ENCODE data around the gene CD300LG. TPM values are rescaled to one million over a fixed set of nuclear protein-coding genes. Genes with fewer than 3 reads are reported as not detected.

Gene CD300LG
- total RNA-seq, 1 experiment from 2014 or later: not detected

GRCh38 chr17:43898446-43898845 is 51.5 kb downstream of the CD300LG start:
- H4K20me1 ChIP-seq (ENCODE audit: insufficient read depth, low read depth, low read length): 0 out of 2 replicates have a peak, but pooled peaks cover 4% of the 10 kb centered on the region
- no peak overlapping the region for H3K9ac ChIP-seq (ENCODE audit: low read length)
- no peak for DNase-seq
- H3K36me3 ChIP-seq (ENCODE audit: insufficient read depth, low read length): no peaks in the 10 kb centered on the region
- H3K4me1 ChIP-seq (ENCODE audit: low read length): no peaks in the 10 kb centered on the region
- H3K27me3 ChIP-seq (ENCODE audit: low read length): no peaks in the 10 kb centered on the region
- no peaks in the 10 kb centered on the region for H3K9me2 ChIP-seq (replicated peaks; ENCODE audit: insufficient read depth, low read length)
- H3K27ac ChIP-seq (ENCODE audit: low read length): no peak overlapping the region
- no peak overlapping the region for H2AFZ ChIP-seq (ENCODE audit: low read length)
- no peaks in the 10 kb centered on the region for H3K79me2 ChIP-seq (ENCODE audit: low read length)
- H3K9me3 ChIP-seq (ENCODE audit: low read length): no peaks in the 10 kb centered on the region
- H3K4me3 ChIP-seq (ENCODE audit: low read length): no peak overlapping the region
- H3K4me2 ChIP-seq (ENCODE audit: low read depth, low read length, poor library complexity, severe bottlenecking): no peak overlapping the region

GRCh38 chr17:43900183-43900857 is 53.3 kb downstream of the CD300LG start:
- no peak overlapping the region for H3K4me2 ChIP-seq (ENCODE audit: low read depth, low read length, poor library complexity, severe bottlenecking)
- H3K9me2 ChIP-seq (replicated peaks; ENCODE audit: insufficient read depth, low read length): no peaks in the 10 kb centered on the region
- no peaks in the 10 kb centered on the region for H3K27me3 ChIP-seq (ENCODE audit: low read length)
- H3K9ac ChIP-seq (ENCODE audit: low read length): no peak overlapping the region
- no peaks in the 10 kb centered on the region for H3K79me2 ChIP-seq (ENCODE audit: low read length)
- no peaks in the 10 kb centered on the region for H3K9me3 ChIP-seq (ENCODE audit: low read length)
- 0 out of 2 replicates have a peak, but pooled peaks cover 4% of the 10 kb centered on the region for H4K20me1 ChIP-seq (ENCODE audit: insufficient read depth, low read depth, low read length)
- no peak for DNase-seq
- H3K36me3 ChIP-seq (ENCODE audit: insufficient read depth, low read length): no peaks in the 10 kb centered on the region
- H3K4me3 ChIP-seq (ENCODE audit: low read length): no peak overlapping the region
- H2AFZ ChIP-seq (ENCODE audit: low read length): no peak overlapping the region
- H3K27ac ChIP-seq (ENCODE audit: low read length): no peak overlapping the region
- H3K4me1 ChIP-seq (ENCODE audit: low read length): no peaks in the 10 kb centered on the region

DNA sequence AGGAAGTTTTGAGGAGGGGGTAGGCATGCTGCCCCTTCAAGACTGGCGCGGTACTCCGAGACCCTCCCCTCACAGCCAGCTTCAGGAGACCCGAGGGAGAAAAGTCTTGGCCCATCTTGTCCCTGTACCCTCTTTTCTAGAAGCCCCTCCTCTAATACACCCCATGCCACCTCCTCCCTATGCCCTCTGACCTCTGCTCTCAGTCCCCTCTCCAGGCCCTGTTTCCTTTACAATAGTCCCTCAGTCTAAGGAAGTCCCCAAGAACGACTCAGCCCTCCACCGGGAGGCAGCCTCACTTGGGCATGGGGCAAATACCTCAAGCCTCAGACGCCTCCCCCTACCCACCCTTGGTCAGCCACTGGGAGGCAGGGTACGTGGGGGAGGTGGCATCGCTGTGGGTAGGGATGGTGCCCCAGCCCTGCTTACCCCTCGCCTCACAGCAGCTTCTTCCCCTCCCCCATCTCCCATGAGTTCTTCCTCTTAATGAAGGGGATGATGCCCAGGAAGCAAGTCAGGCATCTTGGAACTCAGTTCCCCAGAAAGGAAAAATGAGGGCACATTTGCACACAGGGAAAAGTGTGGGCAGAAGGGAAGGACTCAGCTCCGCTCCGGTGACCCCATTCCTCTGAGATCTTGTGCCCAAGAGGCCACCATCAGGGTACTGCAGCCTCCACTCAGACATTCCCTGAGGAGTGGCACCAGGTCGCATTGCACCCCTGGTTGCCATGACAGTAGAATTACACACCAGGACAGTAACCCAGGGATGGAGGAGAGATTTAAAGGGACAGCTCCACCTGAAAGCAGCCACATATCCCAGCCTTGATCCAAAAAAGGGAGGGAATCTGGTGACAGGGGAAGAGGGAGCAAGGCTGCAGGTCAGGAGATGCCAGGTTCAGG is 54.1 kb downstream of the CD300LG start:
- Histone ChIP-seq H3K36me3 (ENCODE audit: insufficient read depth, low read length) (no peaks in the 10 kb centered on the region), H3K4me3 (ENCODE audit: low read length) (no peak overlapping the region), H3K27me3 (ENCODE audit: low read length) (no peaks in the 10 kb centered on the region), H3K9me3 (ENCODE audit: low read length) (no peaks in the 10 kb centered on the region), H3K27ac (ENCODE audit: low read length) (no peak overlapping the region), H3K9ac (ENCODE audit: low read length) (no peak overlapping the region), H3K4me2 (ENCODE audit: low read depth, low read length, poor library complexity, severe bottlenecking) (no peak overlapping the region), H3K79me2 (ENCODE audit: low read length) (no peaks in the 10 kb centered on the region), H3K9me2 (replicated peaks; ENCODE audit: insufficient read depth, low read length) (no peaks in the 10 kb centered on the region), H2AFZ (ENCODE audit: low read length) (no peak overlapping the region), H3K4me1 (ENCODE audit: low read length) (no peaks in the 10 kb centered on the region), H4K20me1 (ENCODE audit: insufficient read depth, low read depth, low read length) (0 out of 2 replicates have a peak, but pooled peaks cover 4% of the 10 kb centered on the region)
- DNase-seq: no peak

DNA sequence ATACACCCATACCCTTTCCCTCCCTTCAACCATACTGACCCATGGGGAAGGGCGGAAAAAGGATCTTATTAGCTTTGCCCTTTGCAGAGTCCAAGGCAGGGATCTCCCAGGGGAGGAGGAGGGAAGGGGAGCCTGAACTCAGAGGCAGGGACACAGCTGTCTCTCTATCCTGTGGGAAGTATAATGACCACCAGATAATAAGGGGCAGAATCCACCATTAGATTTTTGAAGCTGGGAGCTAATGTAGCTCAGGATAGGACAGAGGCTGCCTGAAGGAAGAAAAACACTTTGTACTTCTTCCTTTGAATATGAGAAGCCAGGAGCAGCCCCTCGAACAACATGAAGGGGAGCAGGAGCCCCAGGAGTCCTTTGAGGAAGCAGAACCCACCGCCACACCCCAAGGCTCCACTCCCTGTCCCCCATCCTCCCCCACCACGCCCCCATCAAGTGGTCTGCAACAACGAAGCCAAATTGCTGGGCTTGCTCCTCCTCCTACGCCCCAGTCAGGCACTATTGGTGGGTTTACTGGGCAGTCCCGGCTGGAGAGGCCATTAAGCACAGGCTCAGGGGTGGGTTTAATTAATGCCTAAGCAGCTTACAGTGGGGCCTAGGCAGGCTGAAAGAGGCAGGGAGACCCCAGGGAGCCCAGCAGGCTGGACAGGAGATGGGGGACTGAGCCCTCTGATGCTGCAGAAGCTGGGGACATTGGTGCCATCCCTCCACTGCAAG is 55.0 kb downstream of the CD300LG start:
- Histone ChIP-seq H3K9ac (ENCODE audit: low read length) (no peak overlapping the region), H3K79me2 (ENCODE audit: low read length) (no peaks in the 10 kb centered on the region), H3K27ac (ENCODE audit: low read length) (no peak overlapping the region), H3K27me3 (ENCODE audit: low read length) (no peaks in the 10 kb centered on the region), H4K20me1 (ENCODE audit: insufficient read depth, low read depth, low read length) (0 out of 2 replicates have a peak, but pooled peaks cover 6% of the 10 kb centered on the region), H3K9me3 (ENCODE audit: low read length) (no peaks in the 10 kb centered on the region), H2AFZ (ENCODE audit: low read length) (no peak overlapping the region), H3K4me3 (ENCODE audit: low read length) (no peak overlapping the region), H3K9me2 (replicated peaks; ENCODE audit: insufficient read depth, low read length) (no peaks in the 10 kb centered on the region), H3K4me2 (ENCODE audit: low read depth, low read length, poor library complexity, severe bottlenecking) (no peak overlapping the region), H3K4me1 (ENCODE audit: low read length) (peaks cover 3% of the 10 kb centered on the region), H3K36me3 (ENCODE audit: insufficient read depth, low read length) (no peaks in the 10 kb centered on the region)
- no peak for DNase-seq

GRCh38 chr17:43905400-43905984 is 58.5 kb downstream of the CD300LG start:
- H3K4me1 ChIP-seq (ENCODE audit: low read length): peaks cover 15% of the 10 kb centered on the region
- no peak overlapping the region for H3K4me2 ChIP-seq (ENCODE audit: low read depth, low read length, poor library complexity, severe bottlenecking)
- H3K27me3 ChIP-seq (ENCODE audit: low read length): no peaks in the 10 kb centered on the region
- no peak overlapping the region for H3K4me3 ChIP-seq (ENCODE audit: low read length)
- no peak overlapping the region for H3K27ac ChIP-seq (ENCODE audit: low read length)
- no peaks in the 10 kb centered on the region for H3K79me2 ChIP-seq (ENCODE audit: low read length)
- H3K9me3 ChIP-seq (ENCODE audit: low read length): no peaks in the 10 kb centered on the region
- no peak for DNase-seq
- 0 out of 2 replicates have a peak, but pooled peaks cover 4% of the 10 kb centered on the region for H4K20me1 ChIP-seq (ENCODE audit: insufficient read depth, low read depth, low read length)
- no peaks in the 10 kb centered on the region for H3K9me2 ChIP-seq (replicated peaks; ENCODE audit: insufficient read depth, low read length)
- no peaks in the 10 kb centered on the region for H3K36me3 ChIP-seq (ENCODE audit: insufficient read depth, low read length)
- no peak overlapping the region for H2AFZ ChIP-seq (ENCODE audit: low read length)
- H3K9ac ChIP-seq (ENCODE audit: low read length): no peak overlapping the region

- no peaks in the 10 kb centered on the region for H3K9me3 ChIP-seq (ENCODE audit: low read length)
- no peak for DNase-seq
- no peaks in the 10 kb centered on the region for H3K79me2 ChIP-seq (ENCODE audit: low read length)
- no peaks in the 10 kb centered on the region for H3K9me2 ChIP-seq (replicated peaks; ENCODE audit: insufficient read depth, low read length)
- peaks cover 15% of the 10 kb centered on the region for H3K4me1 ChIP-seq (ENCODE audit: low read length)
- H3K36me3 ChIP-seq (ENCODE audit: insufficient read depth, low read length): no peaks in the 10 kb centered on the region
- H3K27ac ChIP-seq (ENCODE audit: low read length): no peak overlapping the region
- no peak overlapping the region for H3K4me3 ChIP-seq (ENCODE audit: low read length)
- H3K27me3 ChIP-seq (ENCODE audit: low read length): no peaks in the 10 kb centered on the region
- H3K4me2 ChIP-seq (ENCODE audit: low read depth, low read length, poor library complexity, severe bottlenecking): no peak overlapping the region
- H3K9ac ChIP-seq (ENCODE audit: low read length): no peak overlapping the region
- H2AFZ ChIP-seq (ENCODE audit: low read length): no peak overlapping the region
- 0 out of 2 replicates have a peak, but pooled peaks cover 4% of the 10 kb centered on the region for H4K20me1 ChIP-seq (ENCODE audit: insufficient read depth, low read depth, low read length)
Observed at GRCh38 chr17:43905985-43906852, 59.2 kb downstream of the CD300LG start.

DNA sequence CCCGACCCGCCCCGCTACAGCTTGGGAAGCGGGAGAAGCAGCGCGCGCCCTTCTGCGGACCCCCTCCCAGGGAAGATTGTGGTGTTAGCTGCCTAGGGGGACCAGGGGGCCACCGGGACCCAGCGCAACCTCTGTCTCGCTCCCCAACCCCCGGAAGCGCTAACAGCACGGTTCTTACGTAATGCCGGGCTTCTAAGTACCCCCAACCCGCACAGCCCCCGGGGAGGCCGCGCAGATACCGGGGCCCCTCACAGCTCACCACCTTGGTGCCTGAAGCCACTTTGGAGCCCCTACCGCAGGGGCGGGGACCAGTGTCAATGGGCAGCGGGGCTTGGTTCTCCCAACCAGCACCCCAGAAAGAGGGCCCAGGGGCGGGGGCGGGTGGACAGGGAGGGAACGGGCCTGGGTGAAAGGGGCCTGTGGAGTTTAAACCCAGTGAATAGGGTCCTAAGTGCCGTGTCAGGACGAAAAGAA is 60.0 kb downstream of the CD300LG start:
- Histone ChIP-seq H3K27me3 (ENCODE audit: low read length) (no peaks in the 10 kb centered on the region), H3K36me3 (ENCODE audit: insufficient read depth, low read length) (no peaks in the 10 kb centered on the region), H3K27ac (ENCODE audit: low read length) (no peak overlapping the region), H3K79me2 (ENCODE audit: low read length) (no peaks in the 10 kb centered on the region), H3K9me2 (replicated peaks; ENCODE audit: insufficient read depth, low read length) (no peaks in the 10 kb centered on the region), H3K4me1 (ENCODE audit: low read length) (peaks cover 15% of the 10 kb centered on the region), H3K4me2 (ENCODE audit: low read depth, low read length, poor library complexity, severe bottlenecking) (peak overlapping the region; percentile 68), H2AFZ (ENCODE audit: low read length) (no peak overlapping the region), H4K20me1 (ENCODE audit: insufficient read depth, low read depth, low read length) (0 out of 2 replicates have a peak, but pooled peaks cover 4% of the 10 kb centered on the region), H3K9ac (ENCODE audit: low read length) (0 out of 2 replicates have a peak overlapping the region, but pooled peaks have one; percentile 34), H3K9me3 (ENCODE audit: low read length) (no peaks in the 10 kb centered on the region), H3K4me3 (ENCODE audit: low read length) (peak overlapping the region; percentile 48; the same call in 1 of the 2 replicates)
- DNase-seq: no peak

All from Karpas-422 (cell line).